Measurements from ENCODE around the gene SHC3. TPM values are rescaled to one million over a fixed set of nuclear protein-coding genes. Genes with fewer than 3 reads are reported as not detected.
A peak's percentile ranks its signal among the peaks of the same experiment; 100 is the strongest.

Gene SHC3
- total and polyA plus RNA-seq, 2 donors (not counting 3 experiments of a cell fraction or from before 2014, with no cell fraction given) = 1.0 to 2.0 TPM

- Histone ChIP-seq H3K79me2 (ENCODE audit: control insufficient read depth, insufficient read depth, low read length) (no peaks in the 10 kb centered on the region), H3K9me1 (replicated peaks; ENCODE audit: control insufficient read depth, extremely low read depth, insufficient read depth, low read length) (no peaks in the 10 kb centered on the region), H3K27ac (ENCODE audit: insufficient read depth, low read depth, low read length) (no peak overlapping the region), H2AFZ (ENCODE audit: low read depth, low read length) (no peak overlapping the region), H3K4me2 (ENCODE audit: insufficient read depth, low read length) (no peak overlapping the region), H3K9ac (replicated peaks; ENCODE audit: extremely low read depth, insufficient read depth, low read length) (no peak overlapping the region), H3K27me3 (ENCODE audit: control insufficient read depth in 2 of 2, insufficient read depth in 2 of 2, low read length in 2 of 2) (no peaks in the 10 kb centered on the region), H3K4me3 (replicated peaks in 1 of 3; ENCODE audit: insufficient read depth in 1 of 3, low read depth in 1 of 3, low read length in 3 of 3) (no peak overlapping the region), H4K20me1 (replicated peaks; ENCODE audit: control insufficient read depth, extremely low read depth, insufficient read depth, low read length) (no peaks in the 10 kb centered on the region), H3K36me3 (ENCODE audit: control insufficient read depth in 2 of 2, extremely low read depth in 1 of 2, insufficient read depth in 2 of 2, low read length in 2 of 2) (no peaks in the 10 kb centered on the region), H3K9me3 (replicated peaks; ENCODE audit: control insufficient read depth, insufficient read depth, low read length) (no peaks in the 10 kb centered on the region), H3K4me1 (ENCODE audit: control insufficient read depth, extremely low read depth, insufficient read depth, low read length) (no peaks in the 10 kb centered on the region)
- BruUV-seq (replicated peaks) = no TSS peak
- DNase-seq (ENCODE audit: low read depth, low spot score) = peak; percentile 35
- peak; percentile 31 for FAIRE-seq
- intact Hi-C loops (cut with micrococcal nuclease) = no loop called here
- dilution Hi-C loops (cut with MboI; ENCODE audit: extremely low pct_ligation_motif_present, low sequenced_read_pairs) = no loop called here
- CTCF ChIA-PET = interaction anchor here (1.0 kb wide), 1 partner anchor 16 kb away, joined by 4 read pairs; no protein-coding TSS in a partner anchor
- POLR2A ChIA-PET = no interaction called here
- TF ChIP-seq MYC (IDR thresholded peaks at IDR 0.05; ENCODE audit: low read depth, low read length) (no peak), EZH2 (IDR thresholded peaks at IDR 0.05; ENCODE audit: borderline replicate concordance, low read depth, low read length, severe bottlenecking) (no peak), FOS (IDR thresholded peaks at IDR 0.05; ENCODE audit: borderline replicate concordance, insufficient read depth, low read length) (no peak), GATA2 (IDR thresholded peaks at IDR 0.05; ENCODE audit: insufficient read depth, insufficient read length, low read depth, low read length) (no peak), JUN (IDR thresholded peaks at IDR 0.05; ENCODE audit: borderline replicate concordance, insufficient read depth, insufficient read length, low read depth) (no peak), POLR2A (IDR thresholded peaks at IDR 0.05; ENCODE audit: low read depth, low read length) (no peak), POLR2AphosphoS5 (IDR thresholded peaks at IDR 0.05; ENCODE audit: insufficient read depth, low read depth, low read length) (no peak)
- TF ChIP-seq, protein P1, sequence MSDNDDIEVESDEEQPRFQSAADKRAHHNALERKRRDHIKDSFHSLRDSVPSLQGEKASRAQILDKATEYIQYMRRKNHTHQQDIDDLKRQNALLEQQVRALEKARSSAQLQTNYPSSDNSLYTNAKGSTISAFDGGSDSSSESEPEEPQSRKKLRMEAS (IDR thresholded peaks at IDR 0.05; ENCODE audit: insufficient read depth, insufficient read length) = no peak
- TF ChIP-seq, protein P2, sequence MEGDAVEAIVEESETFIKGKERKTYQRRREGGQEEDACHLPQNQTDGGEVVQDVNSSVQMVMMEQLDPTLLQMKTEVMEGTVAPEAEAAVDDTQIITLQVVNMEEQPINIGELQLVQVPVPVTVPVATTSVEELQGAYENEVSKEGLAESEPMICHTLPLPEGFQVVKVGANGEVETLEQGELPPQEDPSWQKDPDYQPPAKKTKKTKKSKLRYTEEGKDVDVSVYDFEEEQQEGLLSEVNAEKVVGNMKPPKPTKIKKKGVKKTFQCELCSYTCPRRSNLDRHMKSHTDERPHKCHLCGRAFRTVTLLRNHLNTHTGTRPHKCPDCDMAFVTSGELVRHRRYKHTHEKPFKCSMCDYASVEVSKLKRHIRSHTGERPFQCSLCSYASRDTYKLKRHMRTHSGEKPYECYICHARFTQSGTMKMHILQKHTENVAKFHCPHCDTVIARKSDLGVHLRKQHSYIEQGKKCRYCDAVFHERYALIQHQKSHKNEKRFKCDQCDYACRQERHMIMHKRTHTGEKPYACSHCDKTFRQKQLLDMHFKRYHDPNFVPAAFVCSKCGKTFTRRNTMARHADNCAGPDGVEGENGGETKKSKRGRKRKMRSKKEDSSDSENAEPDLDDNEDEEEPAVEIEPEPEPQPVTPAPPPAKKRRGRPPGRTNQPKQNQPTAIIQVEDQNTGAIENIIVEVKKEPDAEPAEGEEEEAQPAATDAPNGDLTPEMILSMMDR (IDR thresholded peaks at IDR 0.05; ENCODE audit: extremely low read depth in 1 of 2, insufficient read depth in 1 of 2, low read depth in 1 of 2, low read length in 2 of 2) = no peak
Measured at GRCh38 chr9:89026876-89027275, 151.7 kb downstream of the SHC3 start.
